ENCODE measurements around the gene MED15.
"Not testable (repeated sequence)": the region's sequence is repeated elsewhere in the genome, so short reads cannot be mapped to it uniquely, and the experiment has no call there.

MED15 gene

DNA sequence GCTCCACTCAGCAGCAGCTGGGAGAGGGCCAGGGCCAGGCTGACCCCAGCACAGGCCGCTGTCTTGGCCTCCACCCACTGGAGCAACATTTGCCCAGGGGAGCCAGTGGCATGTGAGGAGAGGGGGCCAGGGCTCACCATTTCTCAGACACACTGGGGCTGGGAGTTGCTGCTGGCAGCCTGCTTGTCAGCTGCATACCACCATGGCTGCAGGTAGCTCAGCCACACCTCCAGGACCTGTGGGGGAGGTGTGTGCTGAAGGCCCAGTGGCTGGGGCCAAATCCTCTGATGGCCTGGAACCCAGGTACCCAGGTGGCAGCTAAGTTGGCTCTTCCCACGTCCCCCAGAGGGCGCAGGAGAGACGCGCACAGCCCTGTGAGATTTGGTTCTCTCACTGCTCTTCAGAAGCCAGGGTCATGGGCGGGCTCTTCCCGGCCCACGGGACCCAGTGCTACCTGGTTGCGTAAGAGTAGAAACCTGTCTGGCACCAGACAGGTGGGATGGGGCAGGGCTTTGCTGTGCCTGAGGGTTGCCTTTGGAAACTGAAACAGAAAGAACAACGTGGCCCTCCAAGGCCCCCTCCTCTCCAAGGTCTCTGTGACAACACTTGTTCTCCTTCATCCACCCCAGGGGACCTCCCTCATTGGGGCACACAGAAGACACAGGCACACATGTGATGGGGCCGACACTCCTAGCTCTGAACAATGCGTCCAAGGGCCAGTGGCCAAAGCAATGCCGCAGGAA, 98.8 kb downstream of the MED15 start:
- peak; percentile 89 for DNase-seq

- no peak for DNase-seq
Measured at GRCh38 chr22:20606784-20607128, 99.3 kb downstream of the MED15 start.

- DNase-seq, result no peak
Measured at GRCh38 chr22:20607157-20607907, 99.9 kb downstream of the MED15 start.

DNA sequence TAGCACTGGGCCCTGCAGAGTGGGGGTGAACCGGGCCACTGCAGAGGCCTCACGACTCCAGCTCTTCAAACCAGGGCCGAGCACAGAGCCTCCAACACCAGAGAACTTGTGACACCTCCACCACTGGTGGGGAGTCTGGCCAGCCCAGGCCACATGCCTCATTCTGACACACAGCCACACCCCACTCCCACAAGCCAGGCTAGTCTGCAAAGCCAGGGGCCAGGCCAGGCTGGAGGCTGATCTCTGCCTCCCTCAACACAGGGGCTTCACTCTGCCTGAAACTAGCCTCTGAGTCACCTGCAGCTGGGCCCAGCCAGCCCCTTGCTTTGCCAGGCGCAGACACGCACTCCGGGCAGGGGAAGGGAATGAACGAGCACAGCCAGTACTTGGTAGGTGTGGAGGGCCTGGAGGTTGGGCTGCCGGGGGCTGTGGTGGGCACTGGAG, 102.9 kb downstream of the MED15 start:
- DNase-seq, result no peak

- no peak for DNase-seq
Measured at GRCh38 chr22:20610757-20611156, 103.3 kb downstream of the MED15 start.

DNA sequence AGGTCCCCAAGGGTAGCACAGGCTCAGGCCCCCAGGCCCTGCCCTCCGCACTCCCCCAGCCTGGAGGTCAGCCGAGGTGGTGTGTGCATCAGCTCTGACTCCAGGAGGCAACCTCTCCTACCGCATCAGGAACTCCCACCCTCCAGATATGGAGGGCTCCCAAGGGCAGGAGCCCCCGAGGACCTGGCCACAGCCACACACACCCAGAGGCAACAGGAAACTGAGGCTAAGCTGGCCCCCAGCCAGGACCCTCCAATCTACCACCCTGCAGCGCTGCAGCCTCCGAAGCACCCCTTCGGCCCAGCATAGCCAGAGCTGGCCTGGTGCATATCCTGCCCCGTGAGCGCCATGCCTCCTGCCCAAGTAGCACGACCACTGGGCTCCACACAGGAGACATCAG, 104.0 kb downstream of the MED15 start:
- DNase-seq, result no peak

DNA sequence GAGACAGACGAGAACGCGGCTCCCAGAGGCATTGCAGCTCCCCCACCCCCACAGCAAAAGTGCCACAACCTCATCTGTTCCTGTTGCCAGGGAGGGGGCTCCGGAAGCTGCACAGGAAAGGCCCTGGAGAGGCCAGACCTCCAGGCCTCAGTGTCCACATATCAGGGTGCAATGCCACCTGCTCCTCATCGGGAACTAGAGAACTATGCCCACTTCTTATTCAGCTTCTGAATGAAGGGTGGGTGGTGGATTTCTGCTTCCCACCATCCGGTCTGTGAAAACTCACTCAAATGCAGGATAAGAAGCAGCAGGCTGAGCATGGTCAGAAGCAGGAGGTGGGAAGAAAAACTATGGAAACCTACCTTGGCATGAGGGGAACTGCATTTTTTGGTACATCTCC, 105.9 kb downstream of the MED15 start:
- no peak for DNase-seq

DNA sequence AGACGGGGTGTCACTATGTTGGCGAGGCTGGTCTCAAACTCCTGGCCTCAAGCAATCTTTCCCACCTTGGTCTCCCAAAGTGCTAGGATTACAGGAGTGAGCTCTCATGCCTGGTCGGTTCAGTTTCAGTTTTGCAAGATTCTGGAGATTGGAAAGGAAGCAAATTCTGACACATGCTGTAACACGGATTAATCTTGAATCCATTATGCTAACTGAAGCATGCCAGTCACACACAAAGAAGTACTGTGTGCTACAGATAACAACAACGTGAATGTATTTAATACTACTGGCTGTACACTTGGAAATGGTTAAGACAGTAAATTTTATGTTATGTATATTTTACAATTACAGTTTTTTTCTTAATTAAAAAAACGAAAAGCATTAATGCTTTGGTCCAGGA, 107.6 kb downstream of the MED15 start:
- DNase-seq, result no peak

DNA sequence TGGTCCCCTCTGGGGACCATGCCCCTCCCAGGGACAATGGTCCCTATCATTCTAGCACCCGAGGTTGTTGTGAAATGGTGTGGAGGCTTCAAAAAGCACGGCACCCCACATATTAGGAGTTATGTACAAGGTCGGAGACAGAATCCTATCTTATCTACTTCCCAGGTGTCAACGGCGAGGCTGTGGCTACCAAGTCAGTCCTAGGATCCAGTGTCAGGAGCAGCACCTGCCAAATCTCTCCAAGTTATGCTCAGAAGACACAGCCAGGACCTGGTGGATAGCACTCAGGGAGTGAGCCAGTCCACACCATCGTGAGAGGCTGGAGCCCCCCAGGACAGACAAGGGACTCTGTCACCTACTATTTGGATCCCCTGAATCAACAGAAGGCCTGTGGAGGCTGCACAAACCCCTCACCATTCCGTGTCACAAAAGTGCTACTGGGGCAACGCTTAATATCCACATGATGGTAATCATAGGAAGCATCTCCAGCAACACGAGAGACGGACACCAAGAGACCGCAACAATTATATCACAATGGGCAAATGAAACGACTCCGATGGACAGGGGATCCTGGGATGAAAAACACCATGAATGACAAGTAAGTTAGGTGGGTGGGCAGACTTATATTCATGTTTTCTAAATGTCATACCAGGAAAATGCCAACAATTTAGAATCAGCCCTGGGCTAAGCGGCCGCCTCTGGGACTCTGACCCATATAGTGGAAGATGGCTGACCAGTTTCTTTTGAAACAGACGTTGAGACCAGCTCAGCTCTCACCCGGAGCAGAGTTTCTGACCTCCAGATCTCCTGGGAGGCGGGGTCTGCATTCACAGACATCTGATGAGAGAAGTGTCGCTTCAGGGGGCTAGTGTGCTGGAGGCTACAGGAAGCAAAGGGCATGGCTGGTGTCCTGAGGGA, 108.4 kb downstream of the MED15 start:
- DNase-seq, result no peak

GRCh38 chr22:20616451-20617043, 109.1 kb downstream of the MED15 start:
- no peak for DNase-seq

DNA sequence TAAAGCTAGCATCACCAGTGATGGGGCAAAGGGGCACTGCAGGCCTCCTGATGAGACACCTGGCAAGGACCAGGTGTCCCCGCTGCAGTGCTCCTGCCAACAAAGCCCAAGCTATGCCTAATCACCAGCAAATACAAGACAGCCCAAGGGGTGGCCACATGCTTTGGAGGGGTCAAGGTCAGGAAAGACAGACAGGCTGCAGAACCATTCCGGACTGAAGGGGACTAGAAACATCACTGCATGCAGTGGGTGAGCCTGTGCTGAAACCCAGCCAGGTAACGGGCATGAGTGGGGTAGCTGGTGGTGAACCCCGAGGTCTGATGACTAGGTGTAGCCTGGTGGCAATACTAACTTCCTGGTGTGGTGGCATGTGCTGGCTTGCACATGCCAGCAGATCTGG, 111.1 kb downstream of the MED15 start:
- no peak for DNase-seq

DNA sequence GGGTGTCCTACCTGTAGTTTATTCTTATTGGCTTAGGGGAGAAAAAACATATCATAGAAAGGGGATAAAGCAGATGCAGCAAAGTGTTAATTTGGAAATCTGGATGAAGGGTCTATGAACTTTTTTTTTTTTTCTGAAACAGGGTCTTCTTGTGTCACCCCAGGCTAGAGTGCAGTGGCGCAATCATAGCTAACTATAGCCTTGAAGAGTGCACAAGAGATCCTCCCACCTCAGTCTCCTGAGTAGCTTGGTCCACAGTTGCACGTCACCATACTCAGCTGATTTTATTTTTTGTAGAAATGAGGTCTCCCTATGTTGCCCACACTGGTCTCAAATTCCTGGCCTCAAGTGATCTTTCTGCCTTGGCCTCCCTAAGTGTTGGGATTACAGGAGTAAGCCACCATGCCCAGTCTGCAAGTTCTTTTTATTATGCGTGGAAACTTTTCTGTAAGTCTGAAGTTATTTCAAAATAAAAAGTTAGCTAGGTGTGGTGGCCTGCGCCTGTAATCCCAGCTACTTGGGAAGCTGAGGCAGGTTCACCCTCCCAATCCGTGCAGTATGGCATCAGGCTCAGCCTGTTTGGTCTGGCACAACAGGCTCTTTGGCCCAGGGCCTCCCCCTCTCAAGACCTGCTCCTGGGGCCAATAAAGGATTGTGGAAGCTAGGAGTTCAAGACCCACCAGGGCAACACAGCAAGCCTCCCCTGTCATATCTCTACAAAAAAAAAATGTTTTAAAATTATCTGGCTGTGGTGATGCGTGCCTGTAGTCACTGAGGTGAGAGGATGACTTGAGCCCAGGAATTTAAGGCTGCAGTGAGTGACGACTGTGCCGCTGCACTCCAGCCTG, 111.9 kb downstream of the MED15 start:
- DNase-seq, result no peak

GRCh38 chr22:20619893-20620194, 112.4 kb downstream of the MED15 start:
- not testable (repeated sequence) for DNase-seq

GRCh38 chr22:20621162-20621561, 113.8 kb downstream of the MED15 start:
- no peak for DNase-seq

- no peak for DNase-seq
Measured at GRCh38 chr22:20622650-20623339, 115.4 kb downstream of the MED15 start.

- DNase-seq, result no peak
Measured at GRCh38 chr22:20624161-20624616, 116.8 kb downstream of the MED15 start.

- DNase-seq, result no peak
Measured at GRCh38 chr22:20625270-20625669, 117.9 kb downstream of the MED15 start.

- no peak for DNase-seq
Measured at GRCh38 chr22:20626811-20627210, 119.4 kb downstream of the MED15 start.

- DNase-seq, result no peak
Measured at GRCh38 chr22:20627432-20627831, 120.0 kb downstream of the MED15 start.

GRCh38 chr22:20628081-20628939, 120.9 kb downstream of the MED15 start:
- DNase-seq, result no peak

DNA sequence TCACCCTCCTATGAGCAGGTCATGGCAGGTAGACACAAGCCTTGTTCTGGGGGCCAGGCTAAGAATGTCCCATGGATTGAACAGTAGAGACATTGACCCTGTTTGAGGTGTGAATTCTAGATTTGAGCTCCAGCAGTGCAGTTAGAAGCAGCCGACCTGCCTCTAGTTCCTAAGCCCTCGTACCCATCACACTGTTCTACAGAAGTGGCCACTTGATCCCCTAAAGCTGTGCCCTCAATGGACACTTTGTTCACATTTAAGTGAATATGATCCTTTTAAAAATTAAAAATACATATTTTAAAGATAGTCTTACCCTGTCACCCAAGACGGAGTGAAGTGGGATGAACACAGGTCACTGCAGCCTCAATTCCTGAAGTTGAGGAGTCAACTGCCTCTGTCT, 122.0 kb downstream of the MED15 start:
- DNase-seq, result no peak

Measured in NCI-H2029 (cell line).